NCI-H748 (cell line): Measurements from ENCODE around the gene C1S.

Source experiments
- DNase-seq: peaks from one replicate; lab custom pipeline; 2025; ENCODE audit not compliant: unreplicated experiment; lab: John Stamatoyannopoulos, UW

C1S gene

DNA sequence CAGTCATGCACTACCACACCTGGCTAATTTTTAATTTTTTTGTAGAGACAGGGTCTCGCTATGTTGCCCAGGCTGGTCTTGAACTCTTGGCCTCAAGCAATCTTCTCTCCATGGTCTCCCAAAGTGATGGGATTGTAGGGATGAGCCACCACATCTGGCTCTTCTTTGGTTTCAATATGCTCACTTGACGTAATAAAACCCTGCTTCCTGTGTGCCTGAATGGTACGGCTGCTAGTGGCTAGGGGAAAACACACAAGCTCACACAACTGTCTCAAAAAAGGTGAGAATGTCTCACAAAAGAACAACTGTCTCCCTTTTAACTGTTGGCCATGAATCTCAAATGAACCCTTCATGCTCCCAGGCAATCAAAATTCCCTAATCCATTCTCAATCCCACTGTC lies 15.0 kb downstream of the C1S start:
- no peak for DNase-seq

GRCh38 chr12:7075939-7076338 lies 15.4 kb downstream of the C1S start:
- no peak for DNase-seq

DNA sequence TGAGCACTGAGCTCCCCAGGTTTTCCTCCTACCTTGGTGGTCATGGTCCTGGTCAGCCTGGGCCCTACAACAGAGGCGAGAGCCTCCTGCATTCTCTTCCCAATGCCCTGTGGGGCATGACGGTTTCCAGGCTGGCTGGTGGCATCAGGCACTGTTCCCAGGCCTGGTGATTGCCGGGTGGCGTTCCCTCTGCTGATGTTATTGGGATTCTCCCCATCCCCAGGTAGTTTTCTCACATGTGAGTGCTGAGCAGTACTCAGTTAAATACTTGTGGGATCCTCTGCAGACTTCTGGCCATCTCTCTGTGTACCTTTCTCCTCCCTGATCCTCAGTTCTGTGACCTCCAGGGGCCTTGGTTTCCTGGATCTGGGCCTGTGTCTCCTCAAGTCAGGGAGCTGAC lies 16.0 kb downstream of the C1S start:
- no peak for DNase-seq

DNA sequence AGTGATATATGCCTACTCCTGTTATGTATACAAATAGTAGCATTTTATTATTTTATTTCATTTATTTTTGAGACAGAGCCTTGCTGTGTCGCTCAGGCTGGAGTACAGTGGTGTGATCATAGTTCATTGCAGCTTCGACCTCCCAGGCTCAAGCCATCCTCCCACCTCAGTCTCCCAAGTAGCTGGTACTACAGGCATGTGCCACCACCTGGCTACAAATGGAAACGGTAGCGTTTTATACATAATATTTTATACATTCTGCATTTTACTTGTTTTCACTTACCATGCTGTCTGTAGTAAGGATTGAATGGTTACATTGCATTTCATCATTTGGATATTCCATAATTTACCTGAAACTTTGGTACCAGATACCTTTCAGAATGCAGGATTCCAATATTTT lies 17.6 kb downstream of the C1S start:
- DNase-seq = no peak

DNA sequence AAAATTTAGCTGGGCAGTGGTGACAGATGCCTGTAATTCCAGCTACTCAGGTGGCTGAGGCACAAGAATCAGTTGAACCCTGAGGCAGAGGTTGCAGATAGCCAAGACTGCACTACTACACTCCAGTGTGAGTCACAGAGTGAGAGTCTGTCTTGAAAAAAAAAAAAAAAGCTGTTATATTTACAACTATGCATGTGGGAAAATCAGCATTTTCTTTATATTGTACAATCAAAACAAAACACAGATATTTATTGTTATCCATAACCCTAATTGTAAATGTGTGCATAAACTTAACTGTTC lies 19.3 kb downstream of the C1S start:
- DNase-seq = no peak

DNA sequence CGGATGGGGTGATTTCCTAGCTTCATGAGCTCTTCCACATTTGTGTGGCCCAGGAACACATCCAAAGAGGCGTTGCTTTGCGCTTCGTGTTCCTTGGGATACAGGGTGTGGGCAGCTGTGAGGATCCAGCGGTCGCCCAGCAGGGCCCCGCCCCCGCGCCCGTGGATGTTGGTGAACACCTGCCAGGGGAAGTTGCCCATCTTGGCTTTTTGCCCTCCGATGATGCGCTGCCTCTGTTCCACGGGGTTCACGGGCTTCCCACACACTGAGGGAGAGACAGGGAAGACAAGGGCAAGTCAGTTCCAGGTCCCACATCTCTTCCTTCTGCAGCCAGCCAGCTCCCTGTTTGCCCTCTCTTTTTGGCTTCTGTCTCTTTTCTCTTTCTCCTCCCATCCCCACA lies 20.5 kb downstream of the C1S start:
- no peak for DNase-seq

DNA sequence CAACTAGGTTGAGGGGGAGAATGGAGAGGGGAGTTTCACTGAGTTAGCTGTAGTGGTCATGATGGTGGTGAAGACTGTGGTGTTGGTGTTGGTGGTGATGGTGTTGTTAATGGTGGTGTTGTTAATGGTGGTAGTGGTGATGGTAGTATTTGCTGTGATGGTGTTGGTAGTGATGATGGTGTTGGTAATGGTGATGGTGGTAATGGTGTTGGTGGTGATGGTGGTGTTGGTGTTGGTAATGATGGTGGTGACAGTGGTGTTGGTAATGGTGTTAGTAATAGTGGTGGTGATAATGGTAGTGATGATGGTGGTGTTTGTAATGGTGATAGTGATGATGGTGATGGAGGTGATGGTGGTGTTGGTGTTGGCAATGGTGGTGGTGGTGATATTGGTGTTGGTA lies 22.6 kb downstream of the C1S start:
- no peak for DNase-seq

- DNase-seq = no peak
Observed at GRCh38 chr12:7089196-7089871, 28.8 kb downstream of the C1S start.

- DNase-seq = no peak
Observed at GRCh38 chr12:7090222-7090998, 29.9 kb downstream of the C1S start.

- DNase-seq = no peak
Observed at GRCh38 chr12:7091171-7091570, 30.7 kb downstream of the C1S start.

DNA sequence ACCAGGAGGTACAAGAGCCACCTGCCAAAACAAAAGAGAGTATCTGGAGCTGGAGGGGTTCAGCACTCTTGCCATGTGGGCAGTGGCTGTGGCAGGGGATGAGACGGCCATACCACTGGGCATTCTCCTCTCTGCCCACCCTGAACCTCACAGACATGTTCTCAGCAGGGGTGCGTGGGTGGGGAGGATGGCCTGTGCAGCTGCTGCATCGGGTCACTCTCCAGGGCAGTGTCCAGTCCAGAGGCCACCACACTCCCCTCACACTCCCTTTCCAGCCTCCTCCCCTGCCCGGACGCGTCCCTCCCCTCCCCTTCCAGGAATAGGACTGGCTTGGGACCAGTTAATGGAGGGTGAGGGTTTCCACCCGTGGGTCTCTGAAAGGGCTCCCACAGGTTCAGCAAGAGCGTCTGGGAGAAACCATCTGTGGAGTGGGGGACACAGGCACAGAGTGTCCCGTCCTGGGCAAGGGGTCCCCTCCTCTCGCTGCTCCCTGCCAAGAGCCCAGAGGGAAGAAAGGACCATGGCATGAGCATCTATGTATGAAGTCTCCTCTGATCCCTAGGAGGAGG lies 31.2 kb downstream of the C1S start:
- no peak for DNase-seq

- DNase-seq = peak; percentile 29
Observed at GRCh38 chr12:7092229-7092985, 31.9 kb downstream of the C1S start, which contains the start of gene C1R. C1R (minus strand) TSS chr12:7092445; CDS start chr12:7092388, 57 bp downstream.

DNA sequence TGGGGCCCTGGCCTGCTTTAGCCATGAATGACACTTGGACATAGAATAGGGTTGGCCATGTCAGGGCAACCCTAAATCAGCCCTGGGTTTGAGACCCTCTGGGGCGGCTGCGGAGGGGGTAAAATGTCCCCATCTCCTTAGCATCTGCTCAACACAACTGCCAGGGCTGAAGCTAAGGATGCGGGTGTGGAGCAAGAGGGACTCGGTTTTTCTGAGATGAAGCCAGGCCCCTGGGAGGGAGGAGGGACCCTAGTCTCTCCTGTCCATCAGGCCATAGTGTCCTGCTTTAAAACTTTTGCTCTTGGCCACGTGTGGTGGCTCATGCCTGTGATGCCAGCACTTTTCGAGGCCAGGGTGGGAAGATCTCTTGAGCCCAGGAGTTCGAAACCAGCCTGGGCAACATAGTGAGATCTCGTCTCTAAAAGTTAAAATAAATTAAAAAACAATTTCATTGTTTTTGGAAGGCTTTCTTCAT lies 32.5 kb downstream of the C1S start:
- DNase-seq = no peak

GRCh38 chr12:7093486-7093885 lies 33.0 kb downstream of the C1S start:
- DNase-seq = no peak

- DNase-seq = no peak
Observed at GRCh38 chr12:7093892-7094291, 33.4 kb downstream of the C1S start.

DNA sequence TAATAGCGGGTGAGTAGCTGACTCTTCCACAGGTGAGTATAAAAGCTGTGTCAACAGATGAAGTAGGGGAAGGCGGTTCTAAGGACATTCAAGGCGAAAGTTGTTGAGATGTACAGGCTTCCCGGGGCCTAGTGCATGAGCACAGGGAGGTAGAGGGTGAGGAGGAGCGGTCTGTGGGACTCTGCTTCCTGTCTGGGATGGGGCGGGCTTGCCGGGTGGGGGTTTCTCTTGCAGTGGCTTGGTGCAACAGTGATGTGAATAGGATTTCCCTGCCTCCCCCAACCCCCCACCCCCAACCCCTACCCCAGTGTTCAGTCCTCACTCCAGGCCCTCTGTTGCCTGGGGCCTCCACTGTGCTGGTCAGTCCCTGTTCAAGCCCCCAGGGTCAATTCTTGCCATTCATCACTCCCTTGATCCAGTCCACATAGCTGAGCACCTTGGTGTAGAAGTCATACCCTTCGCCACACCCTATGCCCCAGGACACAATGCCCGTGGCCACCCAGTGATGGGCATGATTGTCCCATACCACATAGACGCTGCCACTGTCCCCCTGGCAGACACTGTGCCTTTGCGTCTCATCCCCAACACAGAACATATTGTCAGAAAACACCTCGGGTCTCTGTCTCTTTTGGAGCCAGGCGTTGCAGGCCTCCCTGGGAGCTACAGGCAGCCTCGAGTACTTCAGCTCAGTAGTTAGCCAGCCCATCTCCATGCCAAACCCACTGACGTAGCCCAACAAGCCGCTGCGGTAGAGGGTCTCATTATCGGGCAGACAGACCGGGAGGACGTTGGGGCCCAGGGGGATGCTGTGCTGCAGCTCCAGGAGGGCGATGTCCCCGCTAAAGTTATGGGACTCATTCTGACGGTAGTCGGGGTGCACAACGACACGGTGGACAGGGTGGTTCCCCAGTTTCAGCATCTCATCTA lies 35.8 kb downstream of the C1S start:
- peak; percentile 5 for DNase-seq

DNA sequence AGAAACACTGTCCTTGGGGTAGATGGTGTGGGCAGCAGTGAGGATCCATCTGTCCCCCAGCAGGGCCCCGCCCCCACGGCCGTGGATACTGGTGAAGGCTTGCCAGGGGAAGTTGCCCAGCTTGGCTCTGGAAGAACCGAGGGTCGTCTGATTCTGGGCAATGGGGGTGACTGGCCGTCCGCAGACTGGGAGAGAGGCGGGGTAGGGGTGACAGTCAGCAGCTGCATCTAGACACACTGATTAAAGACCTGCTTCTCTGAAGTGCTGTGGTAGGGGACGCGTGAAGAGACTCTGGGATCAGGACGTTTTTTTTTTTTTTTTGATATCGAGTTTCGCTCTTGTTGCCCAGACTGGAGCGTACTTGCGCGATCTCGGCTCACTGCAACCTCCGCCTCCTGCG lies 36.5 kb downstream of the C1S start:
- DNase-seq = peak; percentile 22

DNA sequence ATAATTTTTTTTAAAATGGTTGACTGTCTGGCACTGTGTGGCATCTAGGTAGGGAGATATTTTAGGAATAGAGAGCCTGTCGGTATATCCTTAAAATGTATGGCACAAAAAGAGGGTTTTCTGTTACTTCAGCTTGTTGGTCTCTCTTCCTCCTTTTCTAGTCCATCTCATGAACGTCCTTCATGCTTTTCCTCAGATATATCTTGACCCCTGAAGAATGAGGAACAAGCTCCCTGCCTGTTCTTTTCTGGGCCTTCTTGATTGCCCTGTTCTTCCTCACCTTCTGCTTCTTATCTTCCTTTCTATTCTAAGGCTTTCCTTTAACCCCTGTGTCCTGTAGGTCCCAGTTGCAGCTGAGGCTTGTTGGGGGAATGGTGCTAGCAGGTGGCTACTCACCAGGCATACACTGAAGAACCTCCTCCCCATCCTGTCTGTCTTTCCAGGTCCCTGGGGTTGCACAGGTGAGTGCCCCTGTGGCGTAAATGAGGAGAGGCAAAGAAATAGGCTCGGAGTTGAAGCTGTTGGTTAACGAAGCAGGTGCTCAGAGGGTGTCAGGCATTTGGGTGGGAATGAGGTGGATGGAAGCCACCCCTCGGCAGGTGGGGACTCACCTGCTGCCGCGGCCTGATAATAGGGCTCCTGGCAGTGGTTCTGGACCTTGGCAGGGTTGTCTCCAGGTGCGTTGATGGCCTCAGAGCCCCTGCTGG lies 38.9 kb downstream of the C1S start:
- DNase-seq = no peak

GRCh38 chr12:7100239-7100638 lies 39.7 kb downstream of the C1S start:
- peak; percentile 3 for DNase-seq
